AG09309 (cell line): ENCODE measurements around the gene TLR3.

Experiments
- DNase-seq: peaks from one replicate; pipeline ENCODE4 v3.0.0-alpha.2; 2010; ENCODE audit warnings: low read depth
- H3K4me3 ChIP-seq: 2 replicates; pipeline ENCODE4 v1.5.1; 2011; ENCODE audit warnings: mild to moderate bottlenecking, low read depth, low read length, moderate library complexity; ENCODE audit not compliant: control insufficient read depth
- TF ChIP-seq, protein P1 (sequence below): IDR thresholded peaks from 2 replicates; pipeline ENCODE4 v1.5.1; 2011; ENCODE audit warnings: mild to moderate bottlenecking, low read depth, low read length, inconsistent platforms; ENCODE audit not compliant: insufficient read depth, control insufficient read depth; ENCODE audit errors: missing control alignments

TLR3 gene

GRCh38 chr4:186072516-186072915, 3.6 kb downstream of the TLR3 start:
- no peak for DNase-seq
- H3K4me3 ChIP-seq, result no peak overlapping the region
- TF ChIP-seq, protein P1, sequence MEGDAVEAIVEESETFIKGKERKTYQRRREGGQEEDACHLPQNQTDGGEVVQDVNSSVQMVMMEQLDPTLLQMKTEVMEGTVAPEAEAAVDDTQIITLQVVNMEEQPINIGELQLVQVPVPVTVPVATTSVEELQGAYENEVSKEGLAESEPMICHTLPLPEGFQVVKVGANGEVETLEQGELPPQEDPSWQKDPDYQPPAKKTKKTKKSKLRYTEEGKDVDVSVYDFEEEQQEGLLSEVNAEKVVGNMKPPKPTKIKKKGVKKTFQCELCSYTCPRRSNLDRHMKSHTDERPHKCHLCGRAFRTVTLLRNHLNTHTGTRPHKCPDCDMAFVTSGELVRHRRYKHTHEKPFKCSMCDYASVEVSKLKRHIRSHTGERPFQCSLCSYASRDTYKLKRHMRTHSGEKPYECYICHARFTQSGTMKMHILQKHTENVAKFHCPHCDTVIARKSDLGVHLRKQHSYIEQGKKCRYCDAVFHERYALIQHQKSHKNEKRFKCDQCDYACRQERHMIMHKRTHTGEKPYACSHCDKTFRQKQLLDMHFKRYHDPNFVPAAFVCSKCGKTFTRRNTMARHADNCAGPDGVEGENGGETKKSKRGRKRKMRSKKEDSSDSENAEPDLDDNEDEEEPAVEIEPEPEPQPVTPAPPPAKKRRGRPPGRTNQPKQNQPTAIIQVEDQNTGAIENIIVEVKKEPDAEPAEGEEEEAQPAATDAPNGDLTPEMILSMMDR, result no peak

DNA sequence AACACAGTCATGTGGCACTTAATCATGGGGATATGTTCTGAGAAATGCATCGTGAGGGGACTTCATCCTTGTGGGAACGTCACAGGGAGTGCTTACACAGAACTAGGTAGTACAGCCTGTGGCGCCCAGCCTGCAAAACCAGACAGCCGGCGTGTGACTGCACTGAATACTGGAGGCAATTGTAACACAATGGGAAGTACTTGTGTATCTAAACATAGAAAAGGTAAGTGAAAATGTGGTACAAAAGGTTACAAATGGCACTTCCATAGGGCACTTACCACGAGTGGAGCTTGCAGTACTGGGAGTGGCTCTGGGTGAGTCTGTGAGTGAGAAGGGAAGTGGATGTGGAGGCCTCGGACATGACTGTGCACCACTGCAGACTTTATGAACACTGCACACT, 5.2 kb downstream of the TLR3 start:
- no peak for DNase-seq
- H3K4me3 ChIP-seq, result no peak overlapping the region
- TF ChIP-seq, protein P1, result no peak

DNA sequence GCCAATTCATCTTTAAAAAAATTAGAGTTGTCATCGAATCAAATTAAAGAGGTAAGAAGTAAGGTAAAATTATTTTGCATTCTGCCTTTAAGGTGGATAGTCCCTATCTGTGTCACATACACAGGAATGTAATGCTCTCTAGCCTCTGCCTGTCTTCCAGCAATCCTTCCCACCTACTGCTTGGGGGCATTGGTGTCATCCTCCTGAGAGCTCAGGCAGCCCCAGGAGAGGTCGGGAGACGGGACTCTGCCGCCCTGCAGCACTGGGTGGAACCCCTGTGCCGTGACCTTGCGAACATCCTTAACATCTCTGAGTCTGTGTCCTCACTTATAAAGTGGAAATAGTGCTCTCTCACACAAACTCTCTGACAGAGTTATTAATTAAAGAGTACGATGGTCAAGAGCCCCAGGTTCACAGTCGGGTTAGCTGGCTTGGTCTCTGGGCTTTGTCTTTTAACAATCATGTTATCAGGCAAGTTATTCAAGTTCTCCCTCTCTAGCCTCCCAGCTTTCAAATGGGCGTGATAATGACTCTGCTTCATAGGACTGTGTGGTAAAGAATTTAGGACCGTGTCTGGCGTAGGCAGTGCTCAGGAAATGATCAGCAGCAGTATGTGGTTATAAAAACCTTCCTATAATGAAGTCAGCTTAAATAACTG, 10.2 kb downstream of the TLR3 start:
- H3K4me3 ChIP-seq, result no peak overlapping the region

GRCh38 chr4:186079694-186080093, 10.7 kb downstream of the TLR3 start:
- H3K4me3 ChIP-seq, result no peak overlapping the region
- TF ChIP-seq, protein P1, result no peak
- DNase-seq, result no peak

More for the DNA sequence above, 10.2 kb downstream of the TLR3 start:
- DNase-seq, result no peak
- TF ChIP-seq, protein P1, result no peak

- TF ChIP-seq, protein P1, result no peak
- no peak for DNase-seq
- H3K4me3 ChIP-seq, result no peak overlapping the region
Observed at GRCh38 chr4:186081202-186081807, 12.3 kb downstream of the TLR3 start.

DNA sequence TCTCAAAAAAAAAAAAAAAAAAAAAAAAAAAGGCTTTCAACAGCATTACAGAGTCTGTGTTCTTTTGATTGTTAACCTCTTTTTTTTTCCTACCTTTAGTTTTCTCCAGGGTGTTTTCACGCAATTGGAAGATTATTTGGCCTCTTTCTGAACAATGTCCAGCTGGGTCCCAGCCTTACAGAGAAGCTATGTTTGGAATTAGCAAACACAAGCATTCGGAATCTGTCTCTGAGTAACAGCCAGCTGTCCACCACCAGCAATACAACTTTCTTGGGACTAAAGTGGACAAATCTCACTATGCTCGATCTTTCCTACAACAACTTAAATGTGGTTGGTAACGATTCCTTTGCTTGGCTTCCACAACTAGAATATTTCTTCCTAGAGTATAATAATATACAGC, 13.3 kb downstream of the TLR3 start:
- DNase-seq, result no peak
- TF ChIP-seq, protein P1, result no peak
- H3K4me3 ChIP-seq, result no peak overlapping the region

DNA sequence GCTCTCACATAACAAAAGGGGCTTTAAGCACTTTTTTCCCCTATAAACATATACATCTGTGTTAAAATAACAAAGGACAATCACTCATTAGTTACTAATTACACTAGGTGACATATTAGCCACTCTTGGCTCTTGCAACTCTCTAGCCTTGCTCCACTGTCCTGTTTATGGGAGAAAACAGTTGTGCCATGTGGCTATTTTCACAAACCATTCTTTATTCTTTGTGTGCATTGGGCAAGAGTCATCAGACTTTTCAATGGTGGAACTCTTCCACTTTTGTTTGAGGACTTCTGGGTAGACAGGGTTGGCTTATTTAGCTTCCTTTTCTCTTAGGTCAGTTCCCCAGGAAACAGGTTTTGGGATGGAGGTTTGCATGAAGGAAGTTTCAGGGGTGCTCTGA, 19.6 kb downstream of the TLR3 start:
- TF ChIP-seq, protein P1, result no peak
- no peak for DNase-seq
- H3K4me3 ChIP-seq, result no peak overlapping the region
